Measurements from ENCODE around the gene POLD4. TPM values are rescaled to one million over a fixed set of nuclear protein-coding genes. Genes with fewer than 3 reads are reported as not detected.

The POLD4 gene
- total and polyA plus RNA-seq, 2 of the 13 experiments (the other 11 are each of a cell fraction or from before 2014, with no cell fraction given), result 10.5 to 27.4 TPM

DNA sequence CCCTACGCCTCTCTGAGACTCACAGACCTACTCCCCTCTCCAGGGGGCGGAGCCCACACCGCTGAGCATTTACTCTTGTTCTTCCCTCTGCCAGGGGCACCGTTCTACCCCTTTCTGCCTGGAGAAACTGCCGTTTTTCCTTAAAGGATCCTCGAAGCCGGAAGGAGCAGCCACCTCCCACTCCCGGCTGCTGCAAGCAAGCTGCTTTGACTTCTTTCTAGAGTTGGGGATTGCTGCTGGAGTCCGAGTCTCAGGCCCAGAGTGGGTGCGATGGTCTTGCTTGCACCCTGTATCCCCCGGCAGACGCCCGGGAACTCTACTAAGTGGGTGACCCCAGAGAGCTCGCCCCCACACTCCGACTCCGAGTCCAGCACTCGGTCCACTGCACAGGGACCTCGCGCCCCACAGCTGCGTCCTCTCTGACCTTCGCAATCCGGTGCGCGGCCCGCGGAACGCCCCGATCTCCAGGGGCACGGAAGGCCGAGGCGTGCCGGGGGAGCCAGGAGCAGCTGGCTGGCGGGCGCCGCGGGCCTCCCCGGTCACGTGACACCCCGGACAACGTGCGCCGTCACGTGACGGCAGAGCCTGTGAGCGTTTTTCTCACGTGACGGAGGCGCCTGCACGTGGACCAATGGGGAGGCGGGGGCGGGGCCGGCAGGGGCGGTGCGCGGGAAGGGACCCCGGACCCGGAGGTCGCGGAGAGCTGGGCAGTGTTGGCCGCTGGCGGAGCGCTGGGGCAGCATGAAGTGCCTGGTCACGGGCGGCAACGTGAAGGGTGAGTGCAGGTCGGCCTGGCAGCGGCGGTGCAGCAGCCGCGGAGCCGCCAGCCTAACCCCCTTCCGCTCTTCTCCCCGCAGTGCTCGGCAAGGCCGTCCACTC, 38.2 kb upstream of the POLD4 start, which contains the start of gene RAD9A (continued):
- TF ChIP-seq, protein P1, sequence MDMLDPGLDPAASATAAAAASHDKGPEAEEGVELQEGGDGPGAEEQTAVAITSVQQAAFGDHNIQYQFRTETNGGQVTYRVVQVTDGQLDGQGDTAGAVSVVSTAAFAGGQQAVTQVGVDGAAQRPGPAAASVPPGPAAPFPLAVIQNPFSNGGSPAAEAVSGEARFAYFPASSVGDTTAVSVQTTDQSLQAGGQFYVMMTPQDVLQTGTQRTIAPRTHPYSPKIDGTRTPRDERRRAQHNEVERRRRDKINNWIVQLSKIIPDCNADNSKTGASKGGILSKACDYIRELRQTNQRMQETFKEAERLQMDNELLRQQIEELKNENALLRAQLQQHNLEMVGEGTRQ (IDR thresholded peaks at IDR 0.05; ENCODE audit: low read depth, low read length), result peak; percentile 99
- TF ChIP-seq, protein P1 (CRISPR knock-in tag; IDR thresholded peaks at IDR 0.05; ENCODE audit: borderline replicate concordance), result peak; percentile 99
- TF ChIP-seq, protein P2, sequence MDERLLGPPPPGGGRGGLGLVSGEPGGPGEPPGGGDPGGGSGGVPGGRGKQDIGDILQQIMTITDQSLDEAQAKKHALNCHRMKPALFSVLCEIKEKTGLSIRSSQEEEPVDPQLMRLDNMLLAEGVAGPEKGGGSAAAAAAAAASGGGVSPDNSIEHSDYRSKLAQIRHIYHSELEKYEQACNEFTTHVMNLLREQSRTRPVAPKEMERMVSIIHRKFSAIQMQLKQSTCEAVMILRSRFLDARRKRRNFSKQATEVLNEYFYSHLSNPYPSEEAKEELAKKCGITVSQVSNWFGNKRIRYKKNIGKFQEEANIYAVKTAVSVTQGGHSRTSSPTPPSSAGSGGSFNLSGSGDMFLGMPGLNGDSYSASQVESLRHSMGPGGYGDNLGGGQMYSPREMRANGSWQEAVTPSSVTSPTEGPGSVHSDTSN (CRISPR knock-in tag; IDR thresholded peaks at IDR 0.05), result no peak
- TF ChIP-seq, protein P3, sequence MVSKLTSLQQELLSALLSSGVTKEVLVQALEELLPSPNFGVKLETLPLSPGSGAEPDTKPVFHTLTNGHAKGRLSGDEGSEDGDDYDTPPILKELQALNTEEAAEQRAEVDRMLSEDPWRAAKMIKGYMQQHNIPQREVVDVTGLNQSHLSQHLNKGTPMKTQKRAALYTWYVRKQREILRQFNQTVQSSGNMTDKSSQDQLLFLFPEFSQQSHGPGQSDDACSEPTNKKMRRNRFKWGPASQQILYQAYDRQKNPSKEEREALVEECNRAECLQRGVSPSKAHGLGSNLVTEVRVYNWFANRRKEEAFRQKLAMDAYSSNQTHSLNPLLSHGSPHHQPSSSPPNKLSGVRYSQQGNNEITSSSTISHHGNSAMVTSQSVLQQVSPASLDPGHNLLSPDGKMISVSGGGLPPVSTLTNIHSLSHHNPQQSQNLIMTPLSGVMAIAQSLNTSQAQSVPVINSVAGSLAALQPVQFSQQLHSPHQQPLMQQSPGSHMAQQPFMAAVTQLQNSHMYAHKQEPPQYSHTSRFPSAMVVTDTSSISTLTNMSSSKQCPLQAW (CRISPR knock-in tag; IDR thresholded peaks at IDR 0.05), result peak; percentile 83; the same call in 1 of the 2 replicates
- no peak for TF ChIP-seq PHB2 (IDR thresholded peaks at IDR 0.05; ENCODE audit: partially characterized antibody)
- no peak for TF ChIP-seq ZC3H4 (CRISPR knock-in tag; IDR thresholded peaks at IDR 0.05; ENCODE audit: borderline replicate concordance)
- TF ChIP-seq SOX5 (CRISPR knock-in tag; IDR thresholded peaks at IDR 0.05; ENCODE audit: borderline replicate concordance), result peak; percentile 67; the same call in 1 of the 2 replicates
- TF ChIP-seq KAT8 (CRISPR knock-in tag; IDR thresholded peaks at IDR 0.05), result peak; percentile 96
- peak; percentile 50 for TF ChIP-seq HNRNPLL (IDR thresholded peaks at IDR 0.05; ENCODE audit: low read depth, low read length, poor library complexity, severe bottlenecking)
- TF ChIP-seq SMAD1 (CRISPR knock-in tag; IDR thresholded peaks at IDR 0.05; ENCODE audit: borderline replicate concordance, low read depth), result no peak
- peak; percentile 59; the same call in 1 of the 2 replicates for TF ChIP-seq TSC22D2 (CRISPR knock-in tag; IDR thresholded peaks at IDR 0.05; ENCODE audit: borderline replicate concordance)
- TF ChIP-seq SETDB1 (CRISPR knock-in tag; IDR thresholded peaks at IDR 0.05; ENCODE audit: borderline replicate concordance), result 0 out of 2 replicates have a peak, but pooled peaks have one; percentile 53
- peak; percentile 59; the same call in 1 of the 2 replicates for TF ChIP-seq ZMYM3 (CRISPR knock-in tag; IDR thresholded peaks at IDR 0.05)
- TF ChIP-seq ZNF367 (CRISPR knock-in tag; IDR thresholded peaks at IDR 0.05; ENCODE audit: borderline replicate concordance), result no peak
- TF ChIP-seq, protein P4, sequence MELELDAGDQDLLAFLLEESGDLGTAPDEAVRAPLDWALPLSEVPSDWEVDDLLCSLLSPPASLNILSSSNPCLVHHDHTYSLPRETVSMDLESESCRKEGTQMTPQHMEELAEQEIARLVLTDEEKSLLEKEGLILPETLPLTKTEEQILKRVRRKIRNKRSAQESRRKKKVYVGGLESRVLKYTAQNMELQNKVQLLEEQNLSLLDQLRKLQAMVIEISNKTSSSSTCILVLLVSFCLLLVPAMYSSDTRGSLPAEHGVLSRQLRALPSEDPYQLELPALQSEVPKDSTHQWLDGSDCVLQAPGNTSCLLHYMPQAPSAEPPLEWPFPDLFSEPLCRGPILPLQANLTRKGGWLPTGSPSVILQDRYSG (CRISPR knock-in tag; IDR thresholded peaks at IDR 0.05), result peak; percentile 90; the same call in 1 of the 2 replicates
- TF ChIP-seq, protein P5, sequence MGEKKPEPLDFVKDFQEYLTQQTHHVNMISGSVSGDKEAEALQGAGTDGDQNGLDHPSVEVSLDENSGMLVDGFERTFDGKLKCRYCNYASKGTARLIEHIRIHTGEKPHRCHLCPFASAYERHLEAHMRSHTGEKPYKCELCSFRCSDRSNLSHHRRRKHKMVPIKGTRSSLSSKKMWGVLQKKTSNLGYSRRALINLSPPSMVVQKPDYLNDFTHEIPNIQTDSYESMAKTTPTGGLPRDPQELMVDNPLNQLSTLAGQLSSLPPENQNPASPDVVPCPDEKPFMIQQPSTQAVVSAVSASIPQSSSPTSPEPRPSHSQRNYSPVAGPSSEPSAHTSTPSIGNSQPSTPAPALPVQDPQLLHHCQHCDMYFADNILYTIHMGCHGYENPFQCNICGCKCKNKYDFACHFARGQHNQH (CRISPR knock-in tag; IDR thresholded peaks at IDR 0.05), result peak; percentile 73
- no peak for TF ChIP-seq U2AF1 (optimal IDR thresholded peaks at IDR 0.05; ENCODE audit: low read depth, low read length)
- TF ChIP-seq TCF7L2 (IDR thresholded peaks at IDR 0.05; ENCODE audit: low read depth, low read length), result no peak
